Measurements from ENCODE around the gene HUS1B.

The HUS1B gene

DNA sequence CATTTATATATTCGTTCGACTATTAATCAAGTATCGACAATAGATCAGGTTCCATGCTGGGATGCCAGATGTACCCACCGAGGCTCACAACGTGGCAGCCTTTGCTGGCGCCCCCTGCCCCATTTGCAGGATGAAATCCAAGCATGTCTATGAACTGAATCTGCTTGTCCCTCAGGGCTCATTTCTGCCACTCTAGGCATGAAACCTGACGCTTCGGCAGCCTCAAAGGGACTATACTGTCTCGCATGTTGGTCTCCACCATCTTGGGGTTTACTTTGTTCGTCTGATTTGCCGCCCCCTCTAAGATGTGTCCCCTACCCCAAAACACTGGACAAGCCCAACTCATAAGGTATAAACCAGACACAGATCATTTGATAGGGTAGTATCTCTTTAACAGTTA lies 36.7 kb downstream of the HUS1B start:
- DNase-seq, result no peak

DNA sequence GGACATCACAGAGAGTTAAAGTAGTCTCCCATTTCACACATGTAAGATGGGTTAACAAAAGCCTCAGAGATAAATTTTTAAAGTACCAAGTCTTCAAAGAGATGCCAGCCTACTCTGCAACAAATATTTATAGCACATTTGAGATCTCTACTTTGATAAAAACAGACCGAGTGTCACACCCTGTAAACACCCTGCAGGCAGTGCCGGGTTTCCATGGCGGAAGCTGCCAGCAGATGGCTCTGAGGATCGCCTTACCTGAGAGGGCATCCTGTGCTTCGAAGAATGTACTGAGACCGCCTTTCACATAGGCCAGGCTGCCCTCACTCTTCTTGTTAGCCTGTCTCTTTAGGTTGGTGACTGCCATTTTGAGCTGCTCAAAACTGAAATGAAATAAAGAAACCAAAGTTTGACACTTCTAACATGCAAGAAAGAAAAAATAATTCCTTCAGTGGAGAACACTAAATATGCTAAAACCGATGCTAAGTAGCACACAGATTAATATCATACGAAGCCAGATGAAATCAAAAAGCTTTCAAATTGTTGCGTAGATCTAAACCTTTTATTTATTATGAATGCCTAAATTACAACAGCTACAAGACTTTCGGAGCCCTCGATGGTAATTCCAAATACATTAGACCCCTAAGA lies 39.3 kb downstream of the HUS1B start:
- no peak for DNase-seq

GRCh38 chr6:613981-614380 lies 42.9 kb downstream of the HUS1B start:
- DNase-seq, result no peak

GRCh38 chr6:611928-612327 lies 45.0 kb downstream of the HUS1B start:
- DNase-seq, result no peak

DNA sequence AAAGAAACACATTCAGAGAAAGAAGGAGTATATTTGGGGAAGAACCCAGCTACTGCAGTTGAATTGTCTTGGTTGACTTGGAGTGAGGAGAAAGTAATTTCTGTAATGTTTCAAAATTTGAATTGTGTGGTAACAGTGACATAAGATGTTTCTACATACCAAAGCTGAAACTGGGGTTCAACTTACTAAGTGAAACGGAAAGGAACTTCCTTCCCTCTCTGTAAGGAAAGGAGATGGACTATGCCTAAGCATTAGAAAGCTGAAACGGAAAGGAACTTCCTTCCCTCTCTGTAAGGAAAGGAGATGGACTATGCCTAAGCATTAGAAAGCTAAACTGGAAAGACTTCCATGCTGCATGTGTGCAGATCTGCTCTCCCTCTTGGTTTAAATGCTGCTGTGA lies 46.0 kb downstream of the HUS1B start:
- no peak for DNase-seq

GRCh38 chr6:609905-610304 lies 47.0 kb downstream of the HUS1B start:
- DNase-seq, result no peak

GRCh38 chr6:606829-607379 lies 50.0 kb downstream of the HUS1B start:
- DNase-seq, result no peak

All from NCI-H1417 treated with DMSO at 0.1 percent for 48 hours (cell line).